Dedifferentiated amniotic fluid mesenchymal stem cell (primary cell): Measurements from ENCODE around the gene SLC9A1.
"Not testable (repeated sequence)": the region's sequence is repeated elsewhere in the genome, so short reads cannot be mapped to it uniquely, and the experiment has no call there.

ENCODE experiments used
- DNase-seq: peaks from one replicate; pipeline ENCODE4 v3.0.0-alpha.2; 2016; ENCODE audit errors: extremely low spot score

Gene SLC9A1

DNA sequence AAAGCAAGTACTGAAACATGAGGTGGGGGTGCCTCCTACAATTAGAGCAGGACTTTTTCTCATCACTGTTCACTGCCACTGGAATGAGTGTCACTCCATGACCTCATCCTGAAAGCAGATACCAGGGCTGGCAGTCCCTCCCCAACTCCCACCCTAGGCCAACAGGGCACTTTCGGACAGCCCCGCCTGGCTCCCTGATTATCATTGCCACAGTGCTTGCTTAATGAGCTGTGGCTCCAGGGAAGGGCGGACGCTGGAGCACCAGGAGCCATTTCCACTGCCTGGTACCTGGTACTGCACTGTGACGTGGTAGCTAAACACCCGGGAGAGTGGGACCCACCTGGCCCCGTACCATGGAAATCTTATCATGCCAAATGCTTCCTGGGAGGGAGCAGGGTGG lies 22.3 kb downstream of the SLC9A1 start:
- DNase-seq, result no peak

DNA sequence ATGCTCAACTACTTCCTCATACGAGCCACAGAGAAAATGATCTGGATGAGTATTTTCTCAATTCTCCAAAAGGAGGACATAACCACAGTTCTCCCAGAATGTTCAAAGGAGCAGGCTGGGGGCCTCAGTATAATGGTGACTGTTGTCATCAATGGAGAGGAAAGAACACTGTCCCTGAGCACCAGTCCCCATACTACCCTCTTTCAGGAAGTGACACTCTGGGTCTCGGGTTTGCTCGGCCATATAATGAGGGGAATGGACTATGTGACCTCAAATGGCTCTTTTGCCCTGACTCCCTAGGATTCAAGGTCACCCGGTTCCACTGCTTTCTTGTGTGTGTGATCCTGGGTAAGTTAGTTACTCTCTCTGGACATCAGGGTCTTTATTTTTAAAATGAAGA lies 22.8 kb downstream of the SLC9A1 start:
- no peak for DNase-seq

DNA sequence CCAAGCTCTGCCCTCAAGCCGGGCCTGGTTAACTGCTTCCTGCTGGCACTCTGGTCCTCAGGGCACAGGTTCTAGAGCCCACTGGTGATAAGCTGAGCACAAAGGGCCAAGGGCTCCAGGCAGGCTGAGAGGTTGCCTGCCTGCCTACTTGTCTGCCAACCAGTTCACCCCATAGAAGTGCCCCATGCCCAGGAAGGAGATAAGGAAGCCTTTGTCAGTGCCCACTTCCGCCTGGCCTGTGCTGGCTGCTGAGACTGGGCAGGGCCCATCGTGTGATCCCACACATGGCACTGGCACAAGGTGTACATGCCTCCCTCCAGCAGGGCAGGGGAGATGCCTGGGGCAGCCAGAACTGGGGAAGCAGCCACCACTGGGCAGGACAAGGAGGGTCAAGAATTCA lies 24.1 kb downstream of the SLC9A1 start:
- no peak for DNase-seq

DNA sequence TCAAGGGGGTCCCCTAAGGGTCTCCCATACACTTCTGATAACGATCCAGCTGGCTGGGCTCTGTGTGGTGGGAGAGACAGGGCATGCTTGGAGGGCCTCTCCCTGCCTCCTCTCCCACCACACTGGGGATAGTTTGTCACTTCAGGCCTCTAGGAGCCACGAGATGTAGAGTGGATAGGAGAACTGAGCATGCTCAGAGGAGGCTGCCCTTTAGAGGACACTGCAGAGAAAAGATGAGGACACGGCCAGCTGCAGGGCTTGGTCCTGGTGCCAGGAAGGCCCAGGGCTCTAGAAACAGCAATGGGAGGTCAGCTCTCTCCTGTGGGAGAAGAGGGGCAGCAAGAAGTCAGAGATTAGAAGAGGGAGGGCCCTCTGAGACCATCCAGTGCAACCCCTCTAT lies 25.7 kb downstream of the SLC9A1 start:
- no peak for DNase-seq

DNA sequence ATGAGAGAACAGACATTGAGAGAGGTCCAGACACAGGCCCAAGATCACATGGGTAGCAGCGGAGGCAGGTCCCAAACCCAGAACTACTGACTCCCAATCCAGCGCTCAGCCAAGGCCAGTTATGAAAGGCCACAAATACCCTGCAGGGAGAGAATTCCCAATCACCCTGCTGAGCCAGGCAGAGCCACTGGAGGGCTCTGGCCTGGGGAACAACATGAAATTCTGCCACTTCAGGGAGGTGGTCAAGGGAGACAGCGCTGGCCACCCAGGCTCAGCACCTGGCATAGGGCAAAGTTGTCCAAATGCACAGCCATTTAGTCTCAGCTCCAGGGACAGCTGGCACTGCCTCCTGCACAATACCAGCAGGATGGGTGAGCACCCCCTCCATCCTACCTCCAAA lies 27.5 kb downstream of the SLC9A1 start:
- DNase-seq, result no peak

DNA sequence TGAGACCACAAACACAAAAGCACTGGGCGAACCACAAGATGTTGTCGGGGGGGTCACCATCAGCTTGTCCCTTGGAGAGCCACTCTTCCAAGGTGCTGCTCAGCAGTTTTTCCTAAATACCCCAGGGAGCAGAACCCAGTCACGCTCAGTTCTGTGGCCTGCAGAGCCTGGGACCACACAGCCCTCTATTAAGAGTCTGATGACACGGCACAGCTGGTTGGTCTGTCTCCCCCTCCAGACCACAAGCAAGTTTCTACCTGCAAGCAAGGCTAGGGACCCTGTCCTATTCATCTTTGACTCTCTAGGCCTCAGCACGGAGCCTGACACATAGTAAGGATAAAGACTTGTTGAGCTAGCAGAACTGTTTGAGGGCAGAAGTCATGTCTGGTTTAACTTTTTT lies 28.5 kb downstream of the SLC9A1 start:
- no peak for DNase-seq

DNA sequence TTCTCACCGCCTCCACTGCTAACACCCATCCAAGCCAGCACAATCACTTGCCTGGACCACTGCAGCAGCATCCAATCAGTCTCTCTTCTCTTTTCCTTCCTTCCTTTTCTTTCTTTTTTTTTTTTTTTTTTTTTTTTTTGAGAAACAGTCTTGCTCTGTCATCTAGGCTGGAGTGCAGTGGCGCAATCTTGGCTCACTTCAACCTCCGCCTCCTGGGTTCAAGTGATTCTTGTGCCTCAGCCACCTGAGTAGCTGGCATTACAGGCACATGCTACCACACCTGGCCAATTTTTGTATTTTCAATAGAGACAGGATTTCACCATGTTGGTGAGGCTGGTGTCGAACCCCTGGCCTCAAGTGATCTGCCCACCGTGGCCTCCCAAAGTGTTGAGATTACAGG lies 29.8 kb downstream of the SLC9A1 start:
- not testable (repeated sequence) for DNase-seq

DNA sequence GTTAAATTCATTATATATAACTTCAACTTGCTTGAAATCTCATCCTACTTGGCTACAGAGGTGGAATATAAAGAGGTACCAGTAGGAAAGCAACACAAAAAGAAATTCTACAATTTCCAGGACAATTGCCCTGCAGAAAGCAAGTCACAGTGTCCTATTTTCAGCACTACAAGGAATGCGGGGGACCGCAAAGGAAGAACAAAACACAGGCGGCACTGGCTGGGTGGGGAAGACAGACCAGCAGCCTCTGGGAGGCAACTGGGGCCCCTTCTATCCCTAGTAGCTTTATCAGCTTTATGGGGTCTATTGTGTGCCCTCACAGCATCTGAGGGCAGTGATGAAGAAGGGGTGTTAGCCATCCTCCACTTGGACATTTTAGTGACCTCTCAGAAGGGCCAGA lies 30.5 kb downstream of the SLC9A1 start:
- no peak for DNase-seq

DNA sequence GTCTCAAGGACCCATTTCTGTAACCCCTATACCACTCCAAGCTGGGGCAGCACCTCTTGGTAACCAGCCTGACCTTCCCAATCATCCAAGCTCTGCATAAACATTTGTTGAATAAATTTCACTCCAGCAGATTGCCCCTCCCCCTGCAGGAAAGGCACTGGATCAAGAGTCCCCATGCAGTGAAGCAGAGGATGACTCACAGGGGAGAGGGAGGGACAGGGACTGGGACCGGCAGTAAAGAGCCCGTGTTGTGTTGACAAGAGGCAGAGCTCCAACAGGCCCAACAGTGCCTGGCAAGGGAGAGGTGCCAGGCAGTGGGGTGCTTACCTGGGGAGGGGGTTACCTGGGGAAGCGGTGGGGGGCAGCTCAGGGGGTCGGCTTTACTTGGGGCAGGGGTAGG lies 32.3 kb downstream of the SLC9A1 start:
- peak; percentile 53 for DNase-seq

DNA sequence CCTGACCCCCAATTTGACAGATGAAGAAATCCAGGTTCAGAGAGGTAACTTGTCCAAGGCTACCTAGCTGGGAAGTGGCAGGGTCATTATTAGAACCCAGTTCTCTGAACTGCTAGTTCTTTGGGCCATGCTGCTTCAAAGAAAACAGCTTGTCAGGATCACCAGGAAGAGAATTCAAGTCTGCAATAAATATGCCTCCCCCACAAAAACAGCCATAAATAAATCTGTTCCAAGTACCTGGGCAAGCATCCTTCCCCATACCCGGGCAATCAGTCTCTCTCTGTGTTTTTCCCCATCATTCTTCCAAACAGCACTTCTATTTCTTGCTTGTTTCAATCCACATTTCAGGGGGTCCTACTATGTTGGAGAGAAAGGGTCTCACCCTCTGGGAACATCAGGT lies 34.1 kb downstream of the SLC9A1 start:
- DNase-seq, result no peak

DNA sequence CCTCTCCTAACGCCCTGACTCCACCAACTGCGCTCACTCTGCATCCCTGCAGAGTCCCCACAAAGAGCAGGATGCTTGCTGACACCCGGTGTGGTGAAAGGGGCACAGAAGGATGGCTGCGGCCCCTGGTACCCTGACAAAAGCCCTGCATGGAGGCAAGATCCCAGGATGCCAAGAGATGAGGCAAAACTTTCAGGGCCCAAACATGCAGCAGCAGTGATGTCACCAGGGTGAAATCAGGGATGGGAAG lies 36.6 kb downstream of the SLC9A1 start:
- peak; percentile 40 for DNase-seq

DNA sequence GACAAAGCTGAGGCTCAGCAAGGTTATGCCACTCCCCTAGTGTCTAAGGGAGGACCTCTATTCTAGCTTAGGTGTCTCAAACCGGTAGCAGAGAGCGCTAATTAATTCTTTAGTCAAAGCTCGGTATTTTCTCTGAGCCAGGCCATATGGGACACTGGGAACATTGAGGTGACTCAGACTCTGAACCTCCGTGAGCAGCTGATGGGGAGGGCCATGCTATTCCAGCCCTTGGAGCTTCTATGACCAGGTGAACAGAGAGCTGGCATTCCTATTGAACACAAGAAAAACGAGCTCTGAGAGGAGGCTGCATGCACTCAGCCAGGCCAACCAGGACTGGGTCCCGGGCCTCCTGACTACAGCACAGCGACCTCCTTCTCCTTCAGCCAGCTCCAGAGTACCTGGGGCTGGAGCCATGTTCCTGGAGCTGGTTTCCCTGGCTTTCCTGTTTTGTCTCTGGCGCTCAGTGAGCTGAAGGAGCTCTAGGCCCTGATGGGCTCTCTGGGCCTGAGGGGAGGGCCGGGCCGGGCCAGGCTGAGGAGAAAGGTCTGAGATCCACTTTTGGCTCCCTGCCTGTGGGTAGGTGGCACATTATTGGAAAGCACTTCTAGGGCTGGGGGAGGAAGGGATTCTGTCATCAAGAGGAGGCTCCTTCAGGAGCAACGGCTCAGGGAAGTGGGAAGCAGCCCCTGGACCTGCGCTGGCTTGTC lies 37.0 kb downstream of the SLC9A1 start:
- no peak for DNase-seq

DNA sequence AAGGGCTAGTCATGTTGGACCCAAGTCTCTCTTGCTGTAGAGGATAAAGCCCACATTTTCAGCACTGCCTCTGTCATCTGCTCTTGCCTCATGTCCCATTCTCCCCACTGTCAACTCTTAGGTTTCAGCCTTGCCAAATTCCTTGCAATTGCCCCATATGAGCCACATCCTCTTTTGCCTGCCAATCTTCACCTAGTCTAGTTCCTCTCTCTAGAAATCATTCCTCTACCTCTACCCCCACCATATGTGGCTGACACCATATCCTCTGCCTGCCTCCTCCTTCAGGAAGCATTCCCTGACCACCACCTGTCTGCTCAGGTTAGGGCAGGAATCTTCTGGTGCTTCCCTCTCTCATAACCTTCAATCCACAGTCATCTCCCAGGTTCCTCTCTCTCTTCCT lies 38.2 kb downstream of the SLC9A1 start:
- no peak for DNase-seq

DNA sequence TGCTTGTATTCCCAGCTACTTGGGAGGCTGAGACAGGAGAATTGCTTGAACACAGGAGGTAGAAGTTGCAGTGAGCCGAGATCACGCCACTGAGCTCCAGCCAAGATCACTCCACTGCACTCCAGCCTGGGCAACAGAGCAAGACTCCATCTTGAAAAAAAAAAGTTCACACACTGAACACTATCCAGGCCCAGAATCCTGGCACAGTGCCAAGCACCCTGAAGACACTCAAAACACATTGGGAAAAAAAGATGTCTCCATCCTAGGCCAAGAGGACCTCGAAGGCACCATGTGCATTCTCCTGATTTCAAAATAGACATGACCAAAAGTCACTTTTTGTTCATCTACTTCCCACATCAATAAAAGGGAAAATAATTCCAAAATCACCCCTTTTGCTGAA lies 38.7 kb downstream of the SLC9A1 start:
- DNase-seq, result no peak

DNA sequence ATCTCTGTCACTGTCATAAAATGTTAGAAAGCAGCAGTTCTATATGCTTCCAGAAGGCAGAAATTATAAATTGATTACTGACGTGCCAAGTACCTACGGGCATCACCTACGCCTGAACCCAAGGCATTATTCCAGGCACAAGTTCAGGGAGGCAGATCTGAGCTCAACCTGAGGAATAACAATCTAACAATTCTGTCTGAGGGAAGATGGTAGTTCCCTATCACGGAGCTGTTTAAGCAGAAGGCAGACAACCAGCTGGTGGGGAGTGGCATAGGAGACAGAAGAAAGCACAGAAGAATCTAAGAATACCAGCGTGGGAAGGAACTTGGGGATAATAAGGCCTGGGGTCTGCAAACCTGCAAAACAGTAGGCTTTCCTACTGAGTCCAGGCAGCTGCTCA lies 40.4 kb downstream of the SLC9A1 start:
- no peak for DNase-seq

DNA sequence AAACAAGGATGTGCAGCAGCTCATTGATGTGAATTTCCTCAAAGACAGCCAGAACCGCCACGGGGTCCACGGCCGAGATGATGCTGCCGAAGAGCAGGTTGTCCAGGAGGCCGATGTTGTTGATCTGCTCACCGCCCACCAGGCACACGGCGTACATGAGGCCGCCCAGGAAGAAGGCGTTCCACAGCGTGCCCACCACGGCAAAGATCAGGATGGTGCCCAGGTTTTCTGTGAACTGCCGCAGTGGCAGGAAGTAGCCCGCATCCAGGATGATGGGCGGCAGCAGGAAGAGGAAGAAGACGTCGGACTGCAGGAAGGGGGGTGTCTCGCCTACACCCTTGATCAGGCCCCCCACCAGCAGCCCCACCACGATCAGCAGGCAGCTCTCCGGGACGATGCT lies 41.1 kb downstream of the SLC9A1 start:
- DNase-seq, result no peak

DNA sequence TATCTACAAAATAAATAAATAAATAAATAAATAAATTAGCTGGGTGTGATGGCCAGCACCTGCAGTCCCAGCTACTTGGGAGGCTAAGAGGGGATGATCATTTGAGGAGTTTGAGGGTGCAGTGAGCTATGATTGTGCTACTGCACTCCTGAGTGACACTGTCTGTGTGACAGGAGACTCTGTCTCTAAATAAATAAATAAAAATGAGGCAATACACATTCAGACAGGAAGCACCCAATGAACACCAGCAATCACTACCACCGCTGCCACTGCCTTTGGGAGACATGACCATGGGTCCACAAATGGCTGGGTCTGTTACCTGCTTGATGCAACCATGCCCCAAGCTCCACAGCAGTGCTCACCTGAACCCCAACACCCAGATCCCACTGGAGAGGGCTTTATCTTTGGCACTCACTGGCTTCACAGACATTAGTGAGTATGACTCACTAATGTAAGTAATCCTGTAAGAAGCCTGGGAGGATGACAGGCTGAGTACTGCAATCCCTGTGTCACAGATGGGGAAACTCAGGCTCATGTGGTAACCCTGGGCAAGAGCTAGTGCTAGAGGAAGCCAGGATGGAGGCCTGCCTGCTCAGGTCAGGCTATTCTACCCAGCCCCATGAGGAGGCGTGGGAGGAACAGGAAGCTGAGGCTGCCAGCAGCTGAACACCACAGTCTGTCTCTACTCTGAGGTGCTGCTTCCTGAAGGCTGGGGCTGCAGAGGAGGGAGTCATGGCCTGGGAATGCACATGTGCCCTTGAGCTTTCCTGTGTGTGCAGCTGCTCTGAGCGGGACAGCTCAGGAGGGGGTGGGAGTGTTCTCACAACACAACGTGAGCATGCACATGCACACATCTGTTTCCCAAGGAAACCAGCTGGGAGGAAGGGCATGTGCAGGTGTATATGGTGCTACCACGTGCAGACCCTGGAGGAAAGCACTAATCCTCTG lies 43.0 kb downstream of the SLC9A1 start:
- DNase-seq, result peak; percentile 91

DNA sequence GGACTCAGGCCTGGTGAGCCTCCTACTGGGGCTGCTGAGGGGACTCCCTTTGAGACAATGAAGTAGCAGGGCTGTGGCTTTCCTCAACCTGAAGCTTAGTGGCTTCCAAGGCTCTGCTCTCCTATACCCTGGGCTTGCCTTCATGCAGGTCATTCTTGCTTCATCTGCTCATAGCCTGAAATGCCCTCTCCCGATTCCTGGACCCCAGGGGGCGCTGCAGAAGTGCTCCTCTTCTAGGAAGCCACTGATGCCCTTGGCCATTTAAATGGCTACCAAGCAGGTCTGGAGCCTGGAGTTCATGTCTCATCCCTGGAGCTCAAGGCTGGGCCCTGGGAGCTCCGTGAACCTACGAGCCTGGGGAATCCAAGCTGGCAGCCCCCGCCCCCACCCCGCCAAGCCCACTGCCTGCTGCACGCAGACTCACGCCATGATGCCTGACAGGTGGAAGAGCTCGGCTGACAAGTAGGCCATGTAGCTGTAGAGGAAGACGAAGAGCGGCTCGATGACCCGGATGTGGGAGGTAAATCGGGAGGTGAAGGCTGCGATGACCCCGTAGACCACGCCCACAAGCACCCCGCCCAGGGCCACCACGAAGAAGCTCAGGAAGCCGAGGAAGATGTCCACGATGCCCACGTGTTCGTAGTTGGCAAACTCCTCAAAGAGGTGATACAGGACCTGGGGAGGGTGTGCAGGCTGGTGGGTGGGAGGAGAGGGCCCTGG lies 45.7 kb downstream of the SLC9A1 start:
- no peak for DNase-seq

DNA sequence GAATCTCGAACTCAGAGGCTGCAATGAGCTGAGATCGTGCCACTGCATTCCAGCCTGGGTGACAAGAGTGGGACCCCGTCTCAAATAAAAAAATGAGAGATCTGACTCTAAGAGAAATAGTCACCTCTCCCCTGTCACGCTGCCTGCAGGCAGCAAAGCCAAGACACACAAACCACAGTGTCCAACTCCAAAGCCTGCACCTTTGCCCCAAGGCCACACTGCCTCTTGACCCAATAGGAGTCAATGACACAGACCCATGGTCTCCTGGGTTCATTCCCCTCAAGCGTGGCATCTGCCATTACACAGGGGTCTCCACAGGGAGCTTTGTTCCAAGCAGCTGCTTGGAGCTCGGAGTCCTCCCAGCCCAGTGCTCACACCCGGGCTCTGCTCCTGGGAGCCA lies 46.3 kb downstream of the SLC9A1 start:
- DNase-seq, result no peak

DNA sequence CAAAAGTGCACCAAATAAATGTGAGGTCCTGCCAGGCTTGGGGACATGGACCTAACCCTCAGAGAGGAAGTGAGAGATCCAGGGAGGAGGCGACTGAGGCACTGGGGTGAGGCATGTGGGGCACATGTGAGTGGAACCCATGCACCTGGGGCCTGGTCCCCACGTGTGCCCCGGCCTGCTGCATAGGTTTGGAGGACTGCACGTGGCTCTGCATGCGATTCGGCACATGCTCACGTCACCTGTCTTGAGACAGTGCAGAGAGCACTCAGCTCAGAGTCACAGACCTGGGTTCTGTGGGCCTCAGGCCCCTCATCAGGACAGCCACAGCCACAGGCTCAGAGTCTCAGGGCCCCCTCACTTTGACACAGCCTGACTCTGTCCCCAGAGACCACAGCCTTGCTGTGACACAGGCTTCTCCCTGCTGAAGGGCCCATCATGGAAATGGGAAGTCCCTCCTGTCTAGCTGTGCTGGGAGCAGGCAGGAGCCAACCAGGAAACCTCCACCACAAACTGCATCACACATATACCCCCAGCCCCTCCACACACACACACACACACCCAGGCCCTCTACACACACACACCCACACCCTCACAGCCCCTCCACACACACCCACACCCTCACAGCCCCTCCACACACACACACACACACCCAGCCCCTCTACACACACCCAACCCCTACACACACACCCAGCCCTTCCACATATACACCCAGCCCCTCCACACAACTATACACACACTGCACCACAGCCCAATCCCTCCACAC lies 48.2 kb downstream of the SLC9A1 start:
- no peak for DNase-seq

DNA sequence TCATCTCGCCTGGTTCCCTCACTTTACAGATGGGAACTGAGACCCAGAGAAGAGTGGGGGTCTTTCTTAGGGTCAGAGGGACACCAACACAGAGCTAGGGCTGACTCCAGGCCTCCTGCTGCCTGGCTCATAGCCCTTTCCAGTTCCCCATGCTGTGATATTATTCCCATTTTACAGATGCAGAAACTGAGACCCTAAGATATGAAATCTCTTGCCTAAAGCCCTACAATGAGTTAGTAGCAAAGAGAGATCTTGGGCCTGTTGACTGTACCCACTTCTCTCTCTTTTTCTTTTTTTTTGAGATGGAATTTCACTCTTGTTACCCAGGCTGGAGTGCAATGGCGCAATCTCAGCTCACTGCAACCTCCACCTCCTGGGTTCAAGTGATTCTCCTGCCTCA lies 49.9 kb downstream of the SLC9A1 start:
- DNase-seq, result no peak

DNA sequence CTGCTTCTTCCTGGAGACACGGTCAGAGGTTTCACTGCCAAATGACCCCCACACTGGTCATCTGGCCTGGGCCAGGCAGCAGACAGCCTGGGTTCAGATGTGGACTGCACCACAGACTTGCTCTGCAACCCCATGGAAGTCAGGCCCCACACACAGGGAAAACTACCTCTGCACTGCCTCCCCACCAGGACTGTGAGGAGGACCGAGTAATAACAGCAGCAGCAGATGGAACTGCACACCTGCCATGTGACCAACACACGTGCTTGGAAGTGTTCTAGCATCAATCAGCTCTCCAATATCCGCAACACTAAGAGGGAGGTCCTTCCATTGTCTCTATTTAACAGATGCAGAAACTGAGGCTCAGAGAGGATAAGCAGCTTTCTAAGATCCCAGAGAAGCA lies 51.4 kb downstream of the SLC9A1 start:
- no peak for DNase-seq
